Vagina (tissue), 2 donors: ENCODE measurements around the gene ZBTB8OS.
"Not testable (repeated sequence)": the region's sequence is repeated elsewhere in the genome, so short reads cannot be mapped to it uniquely, and the experiment has no call there.

Source experiments
- POLR2A ChIP-seq, 2 donors: fragments of 450-650 bp; IDR thresholded peaks; one replicate each; pipeline ENCODE4 v1.6.1; 2017; ENCODE audit warnings: antibody characterized with exemption in 2 of 2, mild to moderate bottlenecking in 2 of 2, moderate library complexity in 2 of 2
- POLR2AphosphoS5 ChIP-seq, 2 donors: sonication (generic); formaldehyde crosslinking; IDR thresholded peaks; one replicate each; pipeline ENCODE4 v1.9.0; 2017; ENCODE audit warnings: antibody characterized with exemption in 2 of 2, mild to moderate bottlenecking in 2 of 2, low read depth in 1 of 2; ENCODE audit not compliant: insufficient read depth in 1 of 2
- TF ChIP-seq, protein P1 (sequence below), 3 experiments: fragments of 450-650 bp in 2 of 3; fragments of 200-600 bp in 1 of 3; sonication (generic) in 1 of 3; IDR thresholded peaks; one replicate each; pipeline ENCODE4 v1.5.1; 2017 to 2019; ENCODE audit warnings: antibody characterized with exemption in 3 of 3, mild to moderate bottlenecking in 2 of 3, moderate library complexity in 2 of 3

DNA sequence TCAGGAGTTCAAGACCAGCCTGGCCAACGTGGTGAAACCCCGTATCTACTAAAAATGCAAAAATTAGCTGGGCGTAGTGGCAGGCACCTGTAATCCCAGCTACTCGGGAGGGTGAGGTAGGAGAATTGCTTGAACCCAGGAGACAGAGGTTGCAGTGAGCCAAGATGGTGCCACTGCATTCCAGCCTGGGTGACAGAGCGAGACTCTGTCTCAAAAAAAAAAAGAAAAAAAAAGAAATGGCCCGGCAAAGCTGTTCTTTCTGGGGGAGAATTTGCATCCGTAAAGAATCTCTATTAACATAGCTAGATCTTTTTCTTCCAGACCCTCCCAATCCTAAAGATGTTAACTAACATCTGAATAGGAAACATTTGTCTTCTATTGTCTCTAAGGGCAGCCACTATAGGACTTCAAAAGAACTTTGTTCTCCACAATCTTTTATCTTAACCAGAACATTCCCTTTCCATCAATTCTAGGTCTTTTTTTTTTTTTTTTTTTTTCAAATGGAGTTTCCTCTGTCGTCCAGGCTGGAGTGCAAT, 8.0 kb downstream of the ZBTB8OS start:
- TF ChIP-seq, protein P1, sequence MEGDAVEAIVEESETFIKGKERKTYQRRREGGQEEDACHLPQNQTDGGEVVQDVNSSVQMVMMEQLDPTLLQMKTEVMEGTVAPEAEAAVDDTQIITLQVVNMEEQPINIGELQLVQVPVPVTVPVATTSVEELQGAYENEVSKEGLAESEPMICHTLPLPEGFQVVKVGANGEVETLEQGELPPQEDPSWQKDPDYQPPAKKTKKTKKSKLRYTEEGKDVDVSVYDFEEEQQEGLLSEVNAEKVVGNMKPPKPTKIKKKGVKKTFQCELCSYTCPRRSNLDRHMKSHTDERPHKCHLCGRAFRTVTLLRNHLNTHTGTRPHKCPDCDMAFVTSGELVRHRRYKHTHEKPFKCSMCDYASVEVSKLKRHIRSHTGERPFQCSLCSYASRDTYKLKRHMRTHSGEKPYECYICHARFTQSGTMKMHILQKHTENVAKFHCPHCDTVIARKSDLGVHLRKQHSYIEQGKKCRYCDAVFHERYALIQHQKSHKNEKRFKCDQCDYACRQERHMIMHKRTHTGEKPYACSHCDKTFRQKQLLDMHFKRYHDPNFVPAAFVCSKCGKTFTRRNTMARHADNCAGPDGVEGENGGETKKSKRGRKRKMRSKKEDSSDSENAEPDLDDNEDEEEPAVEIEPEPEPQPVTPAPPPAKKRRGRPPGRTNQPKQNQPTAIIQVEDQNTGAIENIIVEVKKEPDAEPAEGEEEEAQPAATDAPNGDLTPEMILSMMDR (IDR thresholded peaks at IDR 0.05): not testable (repeated sequence)
- not testable (repeated sequence) for TF ChIP-seq POLR2A (IDR thresholded peaks at IDR 0.05); POLR2AphosphoS5 (IDR thresholded peaks at IDR 0.05; ENCODE audit: insufficient read depth in 1 of 2, low read depth in 1 of 2)
